ENCODE results near the gene RHOC. TPM values are rescaled to one million over a fixed set of nuclear protein-coding genes. Genes with fewer than 3 reads are reported as not detected.

The RHOC gene
- total and polyA plus RNA-seq, 2 experiments from 2014 or later, result 65.4 to 76.7 TPM

GRCh38 chr1:112712191-112712590 lies 5.3 kb upstream of the RHOC start:
- TF ChIP-seq JUNB (IDR thresholded peaks at IDR 0.05; ENCODE audit: unreplicated experiment) (no peak), EZH2 (IDR thresholded peaks at IDR 0.05; ENCODE audit: low read depth, unreplicated experiment) (no peak), REST (IDR thresholded peaks at IDR 0.05; ENCODE audit: unreplicated experiment) (no peak), EZH2phosphoT487 (IDR thresholded peaks at IDR 0.05; ENCODE audit: unreplicated experiment) (no peak), ZNF462 (CRISPR knock-in tag; IDR thresholded peaks at IDR 0.05) (no peak), CTCF (conservative IDR thresholded peaks at IDR 0.05; ENCODE audit: low read depth in 2 of 2) (no peak), ZNF114 (CRISPR knock-in tag; IDR thresholded peaks at IDR 0.05) (no peak), CREB1 (CRISPR knock-in tag; IDR thresholded peaks at IDR 0.05; ENCODE audit: low read depth) (no peak), NANOG (IDR thresholded peaks at IDR 0.05; ENCODE audit: borderline replicate concordance) (no peak), STAT1 (IDR thresholded peaks at IDR 0.05; ENCODE audit: unreplicated experiment) (no peak), ZNF331 (CRISPR knock-in tag; IDR thresholded peaks at IDR 0.05; ENCODE audit: low read depth) (no peak), ETS1 (IDR thresholded peaks at IDR 0.05) (no peak), POLR2AphosphoS5 (IDR thresholded peaks at IDR 0.05; ENCODE audit: low read depth) (no peak)
- Histone ChIP-seq H3K9me2 (ENCODE audit: insufficient read depth) (no peaks in the 10 kb centered on the region), H3K36me3 (ENCODE audit: insufficient read depth) (no peaks in the 10 kb centered on the region; the same call in 1 of the 2 replicates), H3K79me2 (replicated peaks; ENCODE audit: insufficient read depth) (no peaks in the 10 kb centered on the region), H3K4me3 (no peak overlapping the region), H3K4me2 (peak overlapping the region; percentile 99; the same call in 1 of the 2 replicates), H4K20me1 (replicated peaks; ENCODE audit: insufficient read depth) (no peaks in the 10 kb centered on the region; the same call in 1 of the 2 replicates), H3F3A (replicated peaks; ENCODE audit: low read depth) (peaks cover 7% of the 10 kb centered on the region), H2AFZ (no peak overlapping the region), H3K27ac (ENCODE audit: low read depth) (no peak overlapping the region), H3K27me3 (ENCODE audit: insufficient read depth) (peaks cover 34% of the 10 kb centered on the region), H3K4me1 (ENCODE audit: insufficient read depth) (peaks cover 35% of the 10 kb centered on the region)
- peaks cover 46% of the 10 kb centered on the region for H3K27me3 Mint-ChIP-seq (ENCODE audit: insufficient read depth, low read depth, poor library complexity)
- no peaks in the 10 kb centered on the region; the same call in 2 of the 3 replicates for H3K9me3 Mint-ChIP-seq
- DNase-seq (ENCODE audit: low spot score) (no peak), ATAC-seq (no peak)
- H3K4me1 Mint-ChIP-seq, result peaks cover 52% of the 10 kb centered on the region
- H3K4me3 Mint-ChIP-seq, result no peak overlapping the region; the same call in 2 of the 3 replicates
- H3K36me3 Mint-ChIP-seq (ENCODE audit: low read depth), result peaks cover 12% of the 10 kb centered on the region; the same call in 2 of the 3 replicates
- no peak overlapping the region for H3K27ac Mint-ChIP-seq

Measured in GM23338 (cell line).